Ishikawa (cell line): Measurements from ENCODE around the gene KBTBD8.

ENCODE experiments used
- CEBPB ChIP-seq: IDR thresholded peaks from 2 replicates; pipeline ENCODE4 v1.6.1; 2012
- CREB1 ChIP-seq: IDR thresholded peaks from 2 replicates; pipeline ENCODE4 v1.6.1; 2012; ENCODE audit warnings: low read depth
- EP300 ChIP-seq: IDR thresholded peaks from 2 replicates; pipeline ENCODE4 v1.6.1; 2012; ENCODE audit warnings: borderline replicate concordance
- FOXM1 ChIP-seq: IDR thresholded peaks from 2 replicates; pipeline ENCODE4 v1.6.1; 2012; ENCODE audit warnings: low read depth, borderline replicate concordance
- MAX ChIP-seq: IDR thresholded peaks from 2 replicates; pipeline ENCODE4 v1.6.1; 2012
- NFIC ChIP-seq: IDR thresholded peaks from 2 replicates; pipeline ENCODE4 v1.6.1; 2012
- RAD21 ChIP-seq: IDR thresholded peaks from 2 replicates; pipeline ENCODE4 v1.6.1; 2012; ENCODE audit warnings: low read depth
- REST ChIP-seq: IDR thresholded peaks from 2 replicates; pipeline ENCODE4 v1.6.1; 2012; ENCODE audit warnings: low read depth, mild to moderate bottlenecking
- TAF1 ChIP-seq: IDR thresholded peaks from 2 replicates; pipeline ENCODE4 v1.6.1; 2012; ENCODE audit warnings: low read depth, mild to moderate bottlenecking
- TCF12 ChIP-seq: IDR thresholded peaks from 2 replicates; pipeline ENCODE4 v1.6.1; 2012; ENCODE audit warnings: low read depth
- TEAD4 ChIP-seq: IDR thresholded peaks from 2 replicates; pipeline ENCODE4 v1.6.1; 2012
- USF1 ChIP-seq: IDR thresholded peaks from 2 replicates; pipeline ENCODE4 v1.6.1; 2012
- YY1 ChIP-seq: IDR thresholded peaks from 2 replicates; pipeline ENCODE4 v1.6.1; 2012; ENCODE audit warnings: low read depth
- ZBTB7A ChIP-seq: IDR thresholded peaks from 2 replicates; pipeline ENCODE4 v1.6.1; 2012; ENCODE audit warnings: low read depth

- TF ChIP-seq MAX (no peak), REST (no peak), RAD21 (no peak), CEBPB (no peak), EP300 (no peak), FOXM1 (no peak), YY1 (no peak), TAF1 (no peak), TEAD4 (no peak), USF1 (no peak), NFIC (no peak), ZBTB7A (no peak), CREB1 (no peak), TCF12 (no peak)
These were observed 763 bp downstream of the KBTBD8 start for GRCh38 chr3:66998904-66999235.
